VCaP (cell line): ENCODE results near the gene KLHL13.
"Not testable (repeated sequence)": the region's sequence is repeated elsewhere in the genome, so short reads cannot be mapped to it uniquely, and the experiment has no call there.

Experiments
- H3K27ac ChIP-seq: fragments of 450-650 bp; 2 replicates; pipeline ENCODE4 v1.5.1; 2017
- CTCF ChIP-seq: fragments of 450-650 bp; conservative IDR thresholded peaks from 2 replicates; pipeline ENCODE4 v1.5.1; 2017; ENCODE audit warnings: mild to moderate bottlenecking, moderate library complexity

The KLHL13 gene

GRCh38 chrX:118116713-118117550 lies at the start of gene KLHL13:
Gene KLHL13 (minus strand): TSS chrX:118116810. CDS start chrX:118028473, 88,337 bp downstream.
- no peak within 1 kb of the TSS for H3K27ac ChIP-seq
- TF ChIP-seq CTCF, result no peak

- no peak overlapping the region for H3K27ac ChIP-seq
- no peak for TF ChIP-seq CTCF
Observed at GRCh38 chrX:118164138-118164537, 47.5 kb upstream of the KLHL13 start.

- H3K27ac ChIP-seq, result no peak overlapping the region
Observed at GRCh38 chrX:118156953-118157608, 40.5 kb upstream of the KLHL13 start.

GRCh38 chrX:118156254-118156952 lies 39.8 kb upstream of the KLHL13 start:
- H3K27ac ChIP-seq, result no peak overlapping the region
- no peak for TF ChIP-seq CTCF

More at GRCh38 chrX:118156953-118157608, 40.5 kb upstream of the KLHL13 start:
- TF ChIP-seq CTCF, result no peak

- no peak overlapping the region for H3K27ac ChIP-seq
- no peak for TF ChIP-seq CTCF
Observed at GRCh38 chrX:118153270-118153669, 36.7 kb upstream of the KLHL13 start.

- TF ChIP-seq CTCF, result no peak
- no peak overlapping the region for H3K27ac ChIP-seq
Observed at GRCh38 chrX:118152721-118153120, 36.1 kb upstream of the KLHL13 start.

GRCh38 chrX:118148737-118149136 lies 32.1 kb upstream of the KLHL13 start:
- TF ChIP-seq CTCF, result no peak
- H3K27ac ChIP-seq, result no peak overlapping the region

GRCh38 chrX:118147771-118148170 lies 31.2 kb upstream of the KLHL13 start:
- not testable (repeated sequence) for H3K27ac ChIP-seq
